ENCODE measurements around the gene HSPA1A. TPM values are rescaled to one million over a fixed set of nuclear protein-coding genes. Genes with fewer than 3 reads are reported as not detected.
A peak's percentile ranks its signal among the peaks of the same experiment; 100 is the strongest.
"Not testable (repeated sequence)": the region's sequence is repeated elsewhere in the genome, so short reads cannot be mapped to it uniquely, and the experiment has no call there.

HSPA1A gene
- total RNA-seq, 1 experiment from 2014 or later: 169 TPM

- H3K4me3 ChIP-seq (ENCODE audit: low read depth in 2 of 2, low read length in 2 of 2): peak overlapping the region; percentile 77 to 95; a peak in 3 of 4 replicates
- no peaks in the 10 kb centered on the region for H3K9me3 ChIP-seq (ENCODE audit: control insufficient read depth, insufficient read depth, low read depth, low read length)
- CTCF ChIA-PET: interaction anchor here (0.6 kb wide), 1 partner anchor 25 kb away, joined by 4 read pairs; no protein-coding TSS in a partner anchor
- POLR2A ChIA-PET: no interaction called here
- no TSS peak for BruUV-seq (replicated peaks)
- TF ChIP-seq SIN3A (IDR thresholded peaks at IDR 0.05; ENCODE audit: borderline replicate concordance, insufficient read depth, low read depth, low read length) (no peak), POLR2AphosphoS5 (IDR thresholded peaks at IDR 0.05; ENCODE audit: low read depth, low read length) (peak; percentile 15; the same call in 1 of the 2 replicates)
- in situ Hi-C loops (cut with HindIII; ENCODE audit: low pct_unique_long_range_greater_than_20kb, low sequenced_read_pairs): no loop called here
- peaks cover 27% of the 10 kb centered on the region for H3K4me1 ChIP-seq (ENCODE audit: control insufficient read depth, insufficient read depth, low read length)
- ATAC-seq: no peak
- H3K27ac ChIP-seq (ENCODE audit: low read length): no peak overlapping the region
- intact Hi-C loops (cut with micrococcal nuclease; ENCODE audit: unreplicated experiment): loop anchor here (10.0 kb wide), 1 partner anchor 104 kb away; the partner anchor contains the start of gene CLIC1
- no peaks in the 10 kb centered on the region for H3K27me3 ChIP-seq (ENCODE audit: control insufficient read depth, insufficient read depth, low read length)
- H3K36me3 ChIP-seq (ENCODE audit: control insufficient read depth, insufficient read depth, low read length): peaks cover 21% of the 10 kb centered on the region
- DNase-seq (ENCODE audit: low read depth, low spot score): no peak
Observed at GRCh38 chr6:31838968-31839367, 23.6 kb downstream of the HSPA1A start.

- CTCF ChIA-PET: not testable (repeated sequence)
- H3K36me3 ChIP-seq (ENCODE audit: control insufficient read depth, insufficient read depth, low read length): peaks cover 21% of the 10 kb centered on the region
- POLR2A ChIA-PET: interaction anchor here (0.9 kb wide), 1 partner anchor 135 kb away, joined by 3 read pairs; no protein-coding TSS in a partner anchor
Observed at GRCh38 chr6:31839779-31840126, 24.4 kb downstream of the HSPA1A start.

GRCh38 chr6:31842053-31842452, 26.7 kb downstream of the HSPA1A start:
- peak; percentile 20 for ATAC-seq

More at GRCh38 chr6:31839779-31840126, 24.4 kb downstream of the HSPA1A start:
- in situ Hi-C loops (cut with HindIII; ENCODE audit: low pct_unique_long_range_greater_than_20kb, low sequenced_read_pairs); H3K27ac ChIP-seq (ENCODE audit: low read length); BruUV-seq (replicated peaks); H3K27me3 ChIP-seq (ENCODE audit: control insufficient read depth, insufficient read depth, low read length); DNase-seq (ENCODE audit: low read depth, low spot score); ATAC-seq; H3K4me3 ChIP-seq (ENCODE audit: low read depth in 2 of 2, low read length in 2 of 2); H3K9me3 ChIP-seq (ENCODE audit: control insufficient read depth, insufficient read depth, low read depth, low read length): not testable (repeated sequence)
- intact Hi-C loops (cut with micrococcal nuclease; ENCODE audit: unreplicated experiment): loop anchor here (10.0 kb wide), 1 partner anchor 105 kb away; the partner anchor contains the start of gene CLIC1
- peaks cover 30% of the 10 kb centered on the region for H3K4me1 ChIP-seq (ENCODE audit: control insufficient read depth, insufficient read depth, low read length)

More at GRCh38 chr6:31842053-31842452, 26.7 kb downstream of the HSPA1A start:
- Histone ChIP-seq H3K9me3 (ENCODE audit: control insufficient read depth, insufficient read depth, low read depth, low read length) (no peaks in the 10 kb centered on the region), H3K4me1 (ENCODE audit: control insufficient read depth, insufficient read depth, low read length) (peaks cover 28% of the 10 kb centered on the region), H3K27me3 (ENCODE audit: control insufficient read depth, insufficient read depth, low read length) (no peaks in the 10 kb centered on the region), H3K4me3 (ENCODE audit: low read depth in 2 of 2, low read length in 2 of 2) (no peak overlapping the region), H3K27ac (ENCODE audit: low read length) (no peak overlapping the region), H3K36me3 (ENCODE audit: control insufficient read depth, insufficient read depth, low read length) (peaks cover 14% of the 10 kb centered on the region)
- CTCF ChIA-PET: no interaction called here
- intact Hi-C loops (cut with micrococcal nuclease; ENCODE audit: unreplicated experiment) (no loop called here), in situ Hi-C loops (cut with HindIII; ENCODE audit: low pct_unique_long_range_greater_than_20kb, low sequenced_read_pairs) (no loop called here)
- POLR2A ChIA-PET: interaction anchor here (0.6 kb wide), 1 partner anchor 1128 kb away, joined by 5 read pairs; no protein-coding TSS in a partner anchor
- DNase-seq (ENCODE audit: low read depth, low spot score): no peak
- BruUV-seq (replicated peaks): no TSS peak
- TF ChIP-seq SIN3A (IDR thresholded peaks at IDR 0.05; ENCODE audit: borderline replicate concordance, insufficient read depth, low read depth, low read length): no peak
- TF ChIP-seq TCF7L2 (IDR thresholded peaks at IDR 0.05; ENCODE audit: low read depth, low read length): no peak
- no peak for TF ChIP-seq CTCF (IDR thresholded peaks at IDR 0.05)
- TF ChIP-seq REST (IDR thresholded peaks at IDR 0.05; ENCODE audit: insufficient read depth in 1 of 2, low read depth in 2 of 2, low read length in 1 of 2): no peak
- TF ChIP-seq POLR2AphosphoS5 (IDR thresholded peaks at IDR 0.05; ENCODE audit: low read depth, low read length): no peak
